K562 (cell line): ENCODE data around the gene HRH4. TPM values are rescaled to one million over a fixed set of nuclear protein-coding genes. Genes with fewer than 3 reads are reported as not detected.

Source experiments
- HNRNPL ChIP-seq: fragments of 200-400 bp; formaldehyde crosslinking; IDR thresholded peaks from 2 replicates; pipeline ENCODE4 v1.6.1; 2017; ENCODE audit warnings: low read depth, mild to moderate bottlenecking, low read length
- MAFK ChIP-seq: IDR thresholded peaks from 2 replicates; pipeline ENCODE4 v1.6.1; 2011; ENCODE audit warnings: low read length, improper control_type of control experiment
- NCOR1 ChIP-seq: fragments of 450-650 bp; IDR thresholded peaks from 2 replicates; pipeline ENCODE4 v1.6.1; 2016; ENCODE audit warnings: mild to moderate bottlenecking, moderate library complexity
- SIN3B ChIP-seq: fragments of 450-650 bp; IDR thresholded peaks from 2 replicates; pipeline ENCODE4 v1.6.1; 2017; ENCODE audit warnings: low read depth, mild to moderate bottlenecking, moderate library complexity
- ZNF134 ChIP-seq: fragments of 250-450 bp; sonication (Bioruptor Pico); conservative IDR thresholded peaks from 2 replicates; pipeline ENCODE4 v1.4.0; 2020
- polyA plus RNA-seq, 8 experiments: library from polyadenylated mRNA; depleted of rRNA in 4 of 8; stranded (reverse) in 5 of 8; unstranded in 3 of 8; fragments of >200 nt; fragmentation: Nextera tagmentation in 2 of 8; fragmentation: Illumina TruSeq in 1 of 8; extraction: Ambion mirVana in 2 of 8; extraction: Trizol in 1 of 8; gene quantifications; 2 replicates each; pipeline versions ENCODE4 v1.2.1 to v1.2.3, GENCODE V29; 2011 to 2014; ENCODE audit warnings: inconsistent platforms in 1 of 8, missing spikeins in 1 of 8
- total RNA-seq, 7 experiments: library from RNA; depleted of rRNA in 6 of 7; stranded (reverse); fragments of >200 nt in 6 of 7; fragmentation: Illumina TruSeq in 2 of 7; extraction: Trizol in 2 of 7; gene quantifications; 2 replicates each; pipeline versions ENCODE4 v1.2.1 to v1.2.3, GENCODE V29; 2011 to 2021; ENCODE audit warnings: low replicate concordance in 1 of 7
- TF ChIP-seq, protein P1 (sequence below): sonication (generic); formaldehyde crosslinking; IDR thresholded peaks from 2 replicates; pipeline ENCODE4 v1.8.0; 2022; ENCODE audit warnings: mild to moderate bottlenecking, missing genetic modification reagents
- TF ChIP-seq, protein P2 (sequence below): fragments of 200-600 bp; sonication (generic); IDR thresholded peaks from one replicate; pipeline ENCODE4 v1.6.1; 2012; ENCODE audit warnings: mild to moderate bottlenecking, low read depth, low read length, inconsistent platforms
- TF ChIP-seq, protein P3 (sequence below): fragments of 250-450 bp; sonication (Bioruptor Pico); IDR thresholded peaks from 2 replicates; pipeline ENCODE4 v1.4.0; 2020; ENCODE audit warnings: mild to moderate bottlenecking
- TF ChIP-seq, protein P4 (sequence below): fragments of 450-650 bp; formaldehyde crosslinking; IDR thresholded peaks from 2 replicates; pipeline ENCODE4 v1.4.0; 2020; ENCODE audit warnings: mild to moderate bottlenecking, moderate library complexity

Gene HRH4
- total and polyA plus RNA-seq, 9 of the 15 experiments (the other 6 are each of a cell fraction or from before 2014, with no cell fraction given): not detected

DNA sequence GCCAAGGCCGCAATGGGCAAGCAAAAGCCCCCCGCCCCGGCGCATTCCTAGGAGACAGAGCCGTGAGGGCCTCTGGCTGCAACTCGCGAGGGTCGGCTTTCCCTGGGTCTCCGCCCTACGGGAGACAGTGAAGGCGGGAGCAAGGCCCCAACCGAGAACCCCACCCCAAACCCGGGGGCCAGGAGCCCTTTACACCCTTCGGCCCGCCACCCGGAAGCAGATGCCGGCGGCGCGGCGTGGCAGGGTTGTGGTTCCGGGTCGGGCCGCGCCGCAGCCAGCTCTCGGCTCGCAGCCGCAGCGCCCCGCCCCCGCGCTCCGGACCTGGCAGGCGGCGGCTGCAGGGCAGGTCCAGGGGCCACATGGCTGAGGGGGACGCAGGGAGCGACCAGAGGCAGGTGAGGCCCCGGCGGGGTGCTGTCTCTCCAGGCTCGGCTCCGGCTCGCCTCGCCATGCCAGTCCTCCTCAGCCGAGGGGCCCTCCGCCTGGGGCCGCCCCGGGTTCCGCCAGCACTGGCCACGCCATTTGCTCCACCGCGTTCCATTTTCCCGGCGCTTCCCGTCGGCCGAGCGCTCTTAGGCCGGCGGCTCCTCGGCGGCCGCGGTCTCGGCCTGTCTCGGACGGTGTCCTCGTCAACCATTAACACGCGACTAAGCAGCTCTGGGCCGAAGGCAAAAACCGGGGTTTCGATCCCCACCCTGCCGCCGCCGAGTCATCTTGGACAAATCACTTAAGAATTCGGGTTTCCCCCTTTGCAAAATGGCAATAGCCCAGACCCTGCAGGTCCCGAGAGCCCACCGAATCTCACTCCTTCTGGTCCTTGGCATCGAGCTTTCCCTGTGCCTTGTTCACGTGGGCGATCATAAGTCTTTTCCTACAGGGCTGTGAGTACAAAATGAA, 33.8 kb upstream of the HRH4 start, which contains the start of gene IMPACT (continued):
- TF ChIP-seq MAFK: no peak
- TF ChIP-seq, protein P1, sequence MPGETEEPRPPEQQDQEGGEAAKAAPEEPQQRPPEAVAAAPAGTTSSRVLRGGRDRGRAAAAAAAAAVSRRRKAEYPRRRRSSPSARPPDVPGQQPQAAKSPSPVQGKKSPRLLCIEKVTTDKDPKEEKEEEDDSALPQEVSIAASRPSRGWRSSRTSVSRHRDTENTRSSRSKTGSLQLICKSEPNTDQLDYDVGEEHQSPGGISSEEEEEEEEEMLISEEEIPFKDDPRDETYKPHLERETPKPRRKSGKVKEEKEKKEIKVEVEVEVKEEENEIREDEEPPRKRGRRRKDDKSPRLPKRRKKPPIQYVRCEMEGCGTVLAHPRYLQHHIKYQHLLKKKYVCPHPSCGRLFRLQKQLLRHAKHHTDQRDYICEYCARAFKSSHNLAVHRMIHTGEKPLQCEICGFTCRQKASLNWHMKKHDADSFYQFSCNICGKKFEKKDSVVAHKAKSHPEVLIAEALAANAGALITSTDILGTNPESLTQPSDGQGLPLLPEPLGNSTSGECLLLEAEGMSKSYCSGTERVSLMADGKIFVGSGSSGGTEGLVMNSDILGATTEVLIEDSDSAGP (CRISPR knock-in tag): no peak
- peak; percentile 43; the same call in 1 of the 2 replicates for TF ChIP-seq SIN3B
- TF ChIP-seq ZNF134 (CRISPR knock-in tag): peak; percentile 80
- TF ChIP-seq NCOR1: no peak
- TF ChIP-seq, protein P2, sequence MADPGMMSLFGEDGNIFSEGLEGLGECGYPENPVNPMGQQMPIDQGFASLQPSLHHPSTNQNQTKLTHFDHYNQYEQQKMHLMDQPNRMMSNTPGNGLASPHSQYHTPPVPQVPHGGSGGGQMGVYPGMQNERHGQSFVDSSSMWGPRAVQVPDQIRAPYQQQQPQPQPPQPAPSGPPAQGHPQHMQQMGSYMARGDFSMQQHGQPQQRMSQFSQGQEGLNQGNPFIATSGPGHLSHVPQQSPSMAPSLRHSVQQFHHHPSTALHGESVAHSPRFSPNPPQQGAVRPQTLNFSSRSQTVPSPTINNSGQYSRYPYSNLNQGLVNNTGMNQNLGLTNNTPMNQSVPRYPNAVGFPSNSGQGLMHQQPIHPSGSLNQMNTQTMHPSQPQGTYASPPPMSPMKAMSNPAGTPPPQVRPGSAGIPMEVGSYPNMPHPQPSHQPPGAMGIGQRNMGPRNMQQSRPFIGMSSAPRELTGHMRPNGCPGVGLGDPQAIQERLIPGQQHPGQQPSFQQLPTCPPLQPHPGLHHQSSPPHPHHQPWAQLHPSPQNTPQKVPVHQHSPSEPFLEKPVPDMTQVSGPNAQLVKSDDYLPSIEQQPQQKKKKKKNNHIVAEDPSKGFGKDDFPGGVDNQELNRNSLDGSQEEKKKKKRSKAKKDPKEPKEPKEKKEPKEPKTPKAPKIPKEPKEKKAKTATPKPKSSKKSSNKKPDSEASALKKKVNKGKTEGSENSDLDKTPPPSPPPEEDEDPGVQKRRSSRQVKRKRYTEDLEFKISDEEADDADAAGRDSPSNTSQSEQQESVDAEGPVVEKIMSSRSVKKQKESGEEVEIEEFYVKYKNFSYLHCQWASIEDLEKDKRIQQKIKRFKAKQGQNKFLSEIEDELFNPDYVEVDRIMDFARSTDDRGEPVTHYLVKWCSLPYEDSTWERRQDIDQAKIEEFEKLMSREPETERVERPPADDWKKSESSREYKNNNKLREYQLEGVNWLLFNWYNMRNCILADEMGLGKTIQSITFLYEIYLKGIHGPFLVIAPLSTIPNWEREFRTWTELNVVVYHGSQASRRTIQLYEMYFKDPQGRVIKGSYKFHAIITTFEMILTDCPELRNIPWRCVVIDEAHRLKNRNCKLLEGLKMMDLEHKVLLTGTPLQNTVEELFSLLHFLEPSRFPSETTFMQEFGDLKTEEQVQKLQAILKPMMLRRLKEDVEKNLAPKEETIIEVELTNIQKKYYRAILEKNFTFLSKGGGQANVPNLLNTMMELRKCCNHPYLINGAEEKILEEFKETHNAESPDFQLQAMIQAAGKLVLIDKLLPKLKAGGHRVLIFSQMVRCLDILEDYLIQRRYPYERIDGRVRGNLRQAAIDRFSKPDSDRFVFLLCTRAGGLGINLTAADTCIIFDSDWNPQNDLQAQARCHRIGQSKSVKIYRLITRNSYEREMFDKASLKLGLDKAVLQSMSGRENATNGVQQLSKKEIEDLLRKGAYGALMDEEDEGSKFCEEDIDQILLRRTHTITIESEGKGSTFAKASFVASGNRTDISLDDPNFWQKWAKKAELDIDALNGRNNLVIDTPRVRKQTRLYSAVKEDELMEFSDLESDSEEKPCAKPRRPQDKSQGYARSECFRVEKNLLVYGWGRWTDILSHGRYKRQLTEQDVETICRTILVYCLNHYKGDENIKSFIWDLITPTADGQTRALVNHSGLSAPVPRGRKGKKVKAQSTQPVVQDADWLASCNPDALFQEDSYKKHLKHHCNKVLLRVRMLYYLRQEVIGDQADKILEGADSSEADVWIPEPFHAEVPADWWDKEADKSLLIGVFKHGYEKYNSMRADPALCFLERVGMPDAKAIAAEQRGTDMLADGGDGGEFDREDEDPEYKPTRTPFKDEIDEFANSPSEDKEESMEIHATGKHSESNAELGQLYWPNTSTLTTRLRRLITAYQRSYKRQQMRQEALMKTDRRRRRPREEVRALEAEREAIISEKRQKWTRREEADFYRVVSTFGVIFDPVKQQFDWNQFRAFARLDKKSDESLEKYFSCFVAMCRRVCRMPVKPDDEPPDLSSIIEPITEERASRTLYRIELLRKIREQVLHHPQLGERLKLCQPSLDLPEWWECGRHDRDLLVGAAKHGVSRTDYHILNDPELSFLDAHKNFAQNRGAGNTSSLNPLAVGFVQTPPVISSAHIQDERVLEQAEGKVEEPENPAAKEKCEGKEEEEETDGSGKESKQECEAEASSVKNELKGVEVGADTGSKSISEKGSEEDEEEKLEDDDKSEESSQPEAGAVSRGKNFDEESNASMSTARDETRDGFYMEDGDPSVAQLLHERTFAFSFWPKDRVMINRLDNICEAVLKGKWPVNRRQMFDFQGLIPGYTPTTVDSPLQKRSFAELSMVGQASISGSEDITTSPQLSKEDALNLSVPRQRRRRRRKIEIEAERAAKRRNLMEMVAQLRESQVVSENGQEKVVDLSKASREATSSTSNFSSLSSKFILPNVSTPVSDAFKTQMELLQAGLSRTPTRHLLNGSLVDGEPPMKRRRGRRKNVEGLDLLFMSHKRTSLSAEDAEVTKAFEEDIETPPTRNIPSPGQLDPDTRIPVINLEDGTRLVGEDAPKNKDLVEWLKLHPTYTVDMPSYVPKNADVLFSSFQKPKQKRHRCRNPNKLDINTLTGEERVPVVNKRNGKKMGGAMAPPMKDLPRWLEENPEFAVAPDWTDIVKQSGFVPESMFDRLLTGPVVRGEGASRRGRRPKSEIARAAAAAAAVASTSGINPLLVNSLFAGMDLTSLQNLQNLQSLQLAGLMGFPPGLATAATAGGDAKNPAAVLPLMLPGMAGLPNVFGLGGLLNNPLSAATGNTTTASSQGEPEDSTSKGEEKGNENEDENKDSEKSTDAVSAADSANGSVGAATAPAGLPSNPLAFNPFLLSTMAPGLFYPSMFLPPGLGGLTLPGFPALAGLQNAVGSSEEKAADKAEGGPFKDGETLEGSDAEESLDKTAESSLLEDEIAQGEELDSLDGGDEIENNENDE: no peak
- TF ChIP-seq, protein P3, sequence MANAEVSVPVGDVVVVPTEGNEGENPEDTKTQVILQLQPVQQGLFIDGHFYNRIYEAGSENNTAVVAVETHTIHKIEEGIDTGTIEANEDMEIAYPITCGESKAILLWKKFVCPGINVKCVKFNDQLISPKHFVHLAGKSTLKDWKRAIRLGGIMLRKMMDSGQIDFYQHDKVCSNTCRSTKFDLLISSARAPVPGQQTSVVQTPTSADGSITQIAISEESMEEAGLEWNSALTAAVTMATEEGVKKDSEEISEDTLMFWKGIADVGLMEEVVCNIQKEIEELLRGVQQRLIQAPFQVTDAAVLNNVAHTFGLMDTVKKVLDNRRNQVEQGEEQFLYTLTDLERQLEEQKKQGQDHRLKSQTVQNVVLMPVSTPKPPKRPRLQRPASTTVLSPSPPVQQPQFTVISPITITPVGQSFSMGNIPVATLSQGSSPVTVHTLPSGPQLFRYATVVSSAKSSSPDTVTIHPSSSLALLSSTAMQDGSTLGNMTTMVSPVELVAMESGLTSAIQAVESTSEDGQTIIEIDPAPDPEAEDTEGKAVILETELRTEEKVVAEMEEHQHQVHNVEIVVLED: peak; percentile 89
- TF ChIP-seq, protein P4, sequence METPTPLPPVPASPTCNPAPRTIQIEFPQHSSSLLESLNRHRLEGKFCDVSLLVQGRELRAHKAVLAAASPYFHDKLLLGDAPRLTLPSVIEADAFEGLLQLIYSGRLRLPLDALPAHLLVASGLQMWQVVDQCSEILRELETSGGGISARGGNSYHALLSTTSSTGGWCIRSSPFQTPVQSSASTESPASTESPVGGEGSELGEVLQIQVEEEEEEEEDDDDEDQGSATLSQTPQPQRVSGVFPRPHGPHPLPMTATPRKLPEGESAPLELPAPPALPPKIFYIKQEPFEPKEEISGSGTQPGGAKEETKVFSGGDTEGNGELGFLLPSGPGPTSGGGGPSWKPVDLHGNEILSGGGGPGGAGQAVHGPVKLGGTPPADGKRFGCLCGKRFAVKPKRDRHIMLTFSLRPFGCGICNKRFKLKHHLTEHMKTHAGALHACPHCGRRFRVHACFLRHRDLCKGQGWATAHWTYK (CRISPR knock-in tag): peak; percentile 94
- TF ChIP-seq HNRNPL: 0 out of 2 replicates have a peak, but pooled peaks have one; percentile 51
